A549 treated with CpdA at 1 μM for 4 hours (cell line): Measurements from ENCODE around the gene ANKRD27. TPM values are rescaled to one million over a fixed set of nuclear protein-coding genes. Genes with fewer than 3 reads are reported as not detected.

Source experiments
- total RNA-seq: library from RNA; stranded (reverse); fragments of 200-300 nt; extraction: Qiagen RNA extraction; gene quantifications from 5 replicates; pipeline ENCODE4 v1.2.3, GENCODE V29; 2022; ENCODE audit warnings: low read depth

The ANKRD27 gene
- 30.4 to 42.9 TPM (median 40.8 TPM) in 5 replicates for total RNA-seq

DNA sequence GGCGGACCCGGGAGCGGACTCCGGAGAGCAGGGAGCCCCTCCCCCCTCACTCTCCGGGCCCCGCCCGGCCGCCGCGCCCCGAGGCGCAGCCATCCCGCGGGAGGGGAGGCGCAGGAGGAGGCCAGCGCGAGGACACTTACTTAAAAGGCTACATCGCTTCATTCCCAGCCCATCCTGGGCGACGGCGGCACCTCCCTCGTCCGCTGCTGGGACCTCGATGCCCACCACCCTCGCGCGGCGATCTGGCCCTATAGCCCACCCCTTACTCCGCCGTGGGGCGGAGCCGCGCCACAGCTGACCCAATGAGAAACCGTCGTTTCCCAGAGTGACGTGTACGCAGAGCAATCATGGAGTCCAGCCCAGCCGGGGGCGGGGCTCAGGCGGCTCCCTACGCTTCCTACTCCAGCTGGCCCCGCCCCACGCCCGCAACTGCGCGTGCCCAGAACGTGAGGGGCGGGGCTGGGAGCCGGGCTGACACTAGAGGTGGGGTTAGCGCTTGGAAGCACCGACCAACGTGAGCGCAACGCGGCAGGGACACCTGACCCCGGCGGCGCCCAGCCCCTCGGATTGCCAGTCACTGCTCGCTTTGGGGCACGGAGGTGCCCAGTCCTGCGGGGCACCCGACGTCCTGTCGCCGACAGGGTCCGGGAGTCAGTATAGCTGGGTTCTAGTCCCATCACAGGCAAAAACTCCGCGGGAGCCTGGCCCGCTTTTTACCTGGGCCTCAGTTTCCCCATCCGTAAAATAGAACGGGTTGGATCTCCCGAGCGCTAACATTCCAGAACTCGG is at the start of gene ANKRD27:
TSS of gene ANKRD27 (minus strand) at position 250 of the 789 bp plus-strand sequence. CDS start 16,165 bp downstream, outside the sequence.

DNA sequence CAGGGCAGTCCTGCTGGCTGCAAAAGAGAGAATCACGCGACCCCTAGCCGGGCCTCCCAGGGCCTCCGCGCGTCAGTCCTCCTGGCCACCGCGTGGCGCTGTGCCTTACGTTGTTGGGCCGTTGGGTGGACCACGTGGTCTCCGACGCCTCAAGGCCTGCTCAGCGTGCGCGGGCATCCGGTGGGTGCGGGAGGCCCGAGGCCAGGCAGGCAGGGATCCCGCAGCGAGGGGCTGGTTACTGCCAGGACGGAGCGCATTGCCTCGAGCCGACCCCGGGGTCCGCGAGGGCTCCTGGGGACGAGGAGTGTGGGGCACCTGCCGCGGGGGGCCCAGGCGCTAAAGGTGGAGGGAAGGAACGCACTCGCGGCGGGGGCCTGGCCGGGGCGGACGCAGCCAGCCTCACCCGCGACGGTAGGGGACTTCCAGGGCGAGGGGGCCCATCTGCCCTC is 44.7 kb upstream of the ANKRD27 start, which contains the start of gene TDRD12:
TSS of gene TDRD12 (plus strand) at position 157 of the 449 bp plus-strand sequence. CDS start 306 bp downstream, outside the sequence.

DNA sequence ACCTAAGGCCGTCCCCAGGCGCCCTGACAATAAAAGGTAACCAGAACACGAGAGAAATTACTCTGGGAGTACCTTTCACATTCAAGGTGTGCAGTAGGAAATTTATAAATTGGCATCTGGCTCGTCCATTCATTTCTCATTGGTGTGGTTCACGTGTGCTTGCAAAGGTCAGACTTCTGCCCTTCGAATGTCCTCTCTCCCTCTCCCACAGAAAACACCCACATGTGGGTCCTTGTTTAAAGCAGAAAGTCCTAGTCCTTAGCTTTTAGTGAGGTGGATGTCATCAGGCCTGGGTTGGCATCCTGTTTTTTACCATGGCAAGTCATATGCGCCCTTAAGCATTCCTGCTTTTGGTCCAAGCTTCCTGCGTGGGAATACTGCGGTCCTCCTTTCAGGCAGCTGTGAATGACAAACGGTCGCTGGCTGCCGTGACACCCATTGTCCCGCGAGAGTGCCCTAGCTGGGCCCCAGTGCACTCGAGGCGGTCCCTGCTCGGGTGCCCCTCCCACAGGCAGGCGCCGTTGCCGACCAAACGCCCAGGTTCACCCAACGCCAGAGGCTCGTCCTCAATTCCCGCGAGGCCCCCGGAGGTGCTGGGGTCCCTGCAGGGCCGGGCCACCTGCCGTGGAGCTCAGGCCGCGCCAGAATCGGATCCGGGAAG is 16.4 kb upstream of the ANKRD27 start, which contains the start of gene NUDT19:
TSS of gene NUDT19 (plus strand) at position 531 of the 661 bp plus-strand sequence. CDS start 140 bp downstream, outside the sequence.

GRCh38 chr19:32675720-32676185 is 773 bp upstream of the ANKRD27 start, which contains the start of gene RGS9BP:
Gene RGS9BP (plus strand): TSS chr19:32675848. CDS start chr19:32676264, 416 bp downstream.

GRCh38 chr19:32580901-32581704 is 93.9 kb downstream of the ANKRD27 start, which contains the start of gene PDCD5:
Gene PDCD5 (plus strand): TSS chr19:32581190. CDS start chr19:32581262, 72 bp downstream.

Other genes starting within 250 kb of the ANKRD27 start
- 425 to 472 TPM (median 439 TPM) in 5 replicates for gene PDCD5, start 94.0 kb downstream of the ANKRD27 start, total RNA-seq
- 0.26 to 0.47 TPM (median 0.30 TPM) in 5 replicates for gene RGS9BP, start 668 bp upstream of the ANKRD27 start, total RNA-seq
- gene NUDT19, start 16.6 kb upstream of the ANKRD27 start, total RNA-seq: 34.6 to 39.1 TPM (median 37.7 TPM) in 5 replicates
- gene TDRD12, start 44.6 kb upstream of the ANKRD27 start, total RNA-seq: 0.10 to 0.48 TPM (median 0.12 TPM) in 5 replicates
- 0.35 to 0.67 TPM (median 0.52 TPM) in 4 of 5 replicates, not detected in the other for gene SLC7A9, start 194.6 kb upstream of the ANKRD27 start, total RNA-seq